HG03280 (cell line): Measurements from ENCODE around the gene PSMF1.
A peak's percentile ranks its signal among the peaks of the same experiment; 100 is the strongest.

ENCODE experiments used
- ATAC-seq: cut with Tn5 transposase; IDR thresholded peaks from one replicate; pipeline ENCODE4 v1.9.1; 2021; ENCODE audit warnings: mild to moderate bottlenecking, moderate library complexity; ENCODE audit not compliant: unreplicated experiment

Gene PSMF1, protein sequence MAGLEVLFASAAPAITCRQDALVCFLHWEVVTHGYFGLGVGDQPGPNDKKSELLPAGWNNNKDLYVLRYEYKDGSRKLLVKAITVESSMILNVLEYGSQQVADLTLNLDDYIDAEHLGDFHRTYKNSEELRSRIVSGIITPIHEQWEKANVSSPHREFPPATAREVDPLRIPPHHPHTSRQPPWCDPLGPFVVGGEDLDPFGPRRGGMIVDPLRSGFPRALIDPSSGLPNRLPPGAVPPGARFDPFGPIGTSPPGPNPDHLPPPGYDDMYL

GRCh38 chr20:1118336-1119127 lies at the start of gene PSMF1:
PSMF1 (plus strand) TSS chr20:1118602; CDS start chr20:1118774, 172 bp downstream.
- ATAC-seq, result peak; percentile 98

DNA sequence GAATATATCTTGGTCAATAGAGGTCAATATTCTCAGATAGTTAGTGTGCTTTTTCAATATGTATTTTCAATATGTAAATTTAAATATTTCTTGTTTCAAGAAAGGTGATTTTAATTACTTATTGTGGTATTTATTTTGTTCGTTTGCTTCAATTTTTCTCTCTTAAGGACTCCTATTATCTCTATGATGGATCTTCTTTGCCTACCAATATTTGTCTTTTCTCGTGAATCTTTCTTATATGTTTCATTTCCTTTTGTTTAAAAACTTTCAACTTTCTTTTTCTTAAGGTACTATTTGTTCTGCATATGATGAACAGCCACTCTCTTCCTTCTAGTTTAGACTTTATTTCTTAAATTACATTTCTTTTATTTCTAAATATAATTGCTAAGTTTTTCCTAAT lies 46.1 kb upstream of the PSMF1 start:
- no peak for ATAC-seq

- no peak for ATAC-seq
Observed at GRCh38 chr20:1075616-1076015, 42.8 kb upstream of the PSMF1 start.

DNA sequence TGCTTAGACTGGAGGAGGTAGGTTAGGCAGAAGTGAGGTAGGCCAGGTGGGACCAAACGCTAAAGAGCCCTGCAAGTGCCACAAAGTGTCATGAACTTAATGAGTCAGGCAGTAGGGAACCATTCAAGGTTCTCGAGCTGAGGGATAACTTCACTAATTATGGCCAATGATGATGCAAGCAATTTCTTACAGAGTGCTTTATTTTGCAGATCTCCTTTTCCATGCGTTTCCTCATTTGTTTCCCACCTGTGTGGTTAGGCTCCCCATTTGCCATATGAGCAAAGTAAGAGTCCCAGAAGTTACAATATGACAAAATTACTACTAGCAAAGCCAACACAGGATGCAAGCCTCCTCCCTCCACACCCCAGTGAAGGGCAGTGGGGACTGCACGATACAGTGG lies 36.5 kb upstream of the PSMF1 start:
- ATAC-seq, result no peak

GRCh38 chr20:1083431-1084080 lies 34.8 kb upstream of the PSMF1 start:
- ATAC-seq, result no peak

DNA sequence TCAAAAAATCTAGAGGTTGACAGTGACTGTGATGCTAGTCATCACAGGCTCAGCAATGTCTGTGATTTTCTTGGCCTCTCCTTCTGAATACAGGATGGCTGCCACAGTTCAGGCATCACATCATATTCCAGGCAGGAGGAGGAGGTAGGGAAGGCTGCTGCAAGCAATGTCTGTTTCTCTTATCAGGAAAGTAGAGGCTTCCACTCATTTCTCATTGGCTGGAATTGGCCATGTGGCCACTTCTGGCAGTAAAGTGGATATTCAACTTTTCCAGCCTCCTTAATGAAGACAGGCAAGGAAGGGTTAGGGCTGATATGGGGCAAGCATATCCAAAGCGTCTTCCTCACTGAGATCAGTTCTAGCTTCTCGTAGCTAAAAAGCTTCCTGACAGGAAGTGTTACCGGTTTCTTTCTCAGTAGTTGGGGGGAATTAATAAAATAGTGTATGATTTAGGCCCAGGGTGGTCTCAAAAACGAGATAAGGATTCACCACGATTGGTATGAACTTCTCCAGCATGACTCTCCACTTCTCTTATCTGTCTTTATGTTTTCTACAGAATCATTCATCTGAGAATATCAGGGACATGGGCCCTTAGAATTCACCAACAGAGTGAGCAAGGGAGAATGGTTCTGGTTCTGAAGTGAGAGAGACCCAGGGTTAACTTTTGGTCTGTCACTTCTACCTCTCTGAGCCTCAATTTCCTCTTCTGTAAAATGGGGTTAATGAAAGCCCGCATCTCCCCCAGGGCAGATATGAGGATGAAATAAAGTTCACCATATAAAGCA lies 32.7 kb upstream of the PSMF1 start:
- no peak for ATAC-seq

GRCh38 chr20:1086277-1087213 lies 31.9 kb upstream of the PSMF1 start:
- ATAC-seq, result no peak

- no peak for ATAC-seq
Observed at GRCh38 chr20:1087311-1087905, 31.0 kb upstream of the PSMF1 start.

GRCh38 chr20:1094751-1095150 lies 23.7 kb upstream of the PSMF1 start:
- no peak for ATAC-seq

DNA sequence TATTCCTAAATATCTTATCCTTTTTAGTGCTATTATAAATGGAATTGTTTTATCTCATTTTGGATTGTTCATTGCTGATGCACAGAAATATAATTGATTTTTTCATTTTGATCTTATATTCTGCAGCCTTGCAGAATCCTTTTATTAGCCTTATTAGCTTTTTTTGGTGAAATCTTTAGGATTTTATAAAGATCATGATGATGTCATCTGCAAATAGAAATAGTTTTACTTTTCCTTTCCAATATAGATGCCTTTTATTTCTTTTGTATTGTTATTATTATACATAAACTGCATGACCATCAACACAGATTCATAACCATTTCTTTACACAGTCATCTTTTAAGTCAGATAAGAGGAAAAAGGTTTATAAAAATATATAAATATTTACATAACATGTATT lies 16.9 kb upstream of the PSMF1 start:
- ATAC-seq, result no peak

- no peak for ATAC-seq
Observed at GRCh38 chr20:1102016-1102415, 16.4 kb upstream of the PSMF1 start.

DNA sequence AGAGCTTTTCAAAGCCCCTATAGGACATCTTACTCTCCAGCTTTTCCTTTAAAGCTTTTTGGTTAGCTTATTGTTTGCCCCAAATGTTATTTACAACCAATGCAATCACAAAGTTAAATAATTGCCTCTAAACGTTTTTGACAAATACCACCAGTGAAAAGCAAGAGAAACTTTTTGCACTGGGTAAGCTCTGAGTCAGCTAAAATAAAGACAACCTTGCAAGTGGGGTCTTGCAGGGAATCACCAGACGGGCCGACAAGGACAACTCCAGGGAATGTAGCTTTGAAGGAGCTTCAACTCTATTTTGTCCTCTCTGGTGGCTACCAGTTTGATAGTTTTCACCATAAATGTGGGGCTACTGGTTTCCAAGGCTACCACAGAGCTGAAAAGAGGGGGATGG lies 14.7 kb upstream of the PSMF1 start:
- ATAC-seq, result no peak

DNA sequence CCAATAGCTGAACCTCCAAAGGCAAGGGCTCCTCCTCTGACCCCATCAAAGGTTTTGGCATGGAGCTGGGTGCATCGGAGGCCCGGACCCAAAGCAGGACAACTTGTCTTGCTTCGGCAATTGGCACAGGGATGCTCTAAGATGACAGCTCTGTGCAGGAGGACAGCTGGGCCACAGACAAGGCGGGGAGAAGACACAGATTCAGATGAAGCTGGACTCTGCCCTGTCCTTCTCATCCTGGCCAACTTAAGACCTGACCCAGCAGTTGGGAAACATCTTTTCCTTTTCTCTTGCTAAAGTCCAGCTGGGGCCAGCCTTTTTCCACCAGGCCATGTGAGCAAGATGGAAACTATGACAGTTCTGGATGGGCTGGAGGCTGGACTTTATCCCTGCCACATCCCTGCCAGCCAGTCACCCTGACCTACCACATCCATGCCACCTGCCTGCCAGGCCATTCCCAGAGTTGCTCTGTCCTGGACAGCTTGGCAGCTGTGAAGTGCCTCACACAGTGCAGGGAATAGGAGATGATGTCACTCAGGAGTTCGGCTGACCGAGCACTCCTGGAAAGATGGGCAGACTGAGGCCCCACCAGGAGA lies 12.7 kb upstream of the PSMF1 start:
- no peak for ATAC-seq

DNA sequence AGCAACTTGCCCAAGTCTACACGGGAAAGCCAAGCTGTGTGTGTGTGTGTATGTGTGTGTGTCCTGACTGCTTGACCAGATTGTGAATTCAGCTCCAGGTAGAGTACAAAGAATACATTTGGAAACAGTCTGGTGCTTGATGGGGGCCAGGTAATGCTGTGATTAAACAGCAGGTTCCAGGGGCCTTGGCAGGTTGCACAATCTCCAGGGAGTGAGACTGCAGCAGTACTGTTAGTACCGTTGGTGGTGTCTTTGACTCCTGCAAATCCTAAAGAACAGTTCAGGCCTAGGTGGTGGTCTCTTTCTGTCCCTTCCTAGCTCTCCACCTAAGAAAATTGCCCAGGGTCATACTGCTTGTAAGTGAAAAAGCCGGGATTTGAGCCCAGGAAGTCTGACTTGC lies 11.2 kb upstream of the PSMF1 start:
- ATAC-seq, result no peak

GRCh38 chr20:1108437-1108920 lies 9.9 kb upstream of the PSMF1 start:
- no peak for ATAC-seq

- ATAC-seq, result no peak
Observed at GRCh38 chr20:1112908-1113307, 5.5 kb upstream of the PSMF1 start.

DNA sequence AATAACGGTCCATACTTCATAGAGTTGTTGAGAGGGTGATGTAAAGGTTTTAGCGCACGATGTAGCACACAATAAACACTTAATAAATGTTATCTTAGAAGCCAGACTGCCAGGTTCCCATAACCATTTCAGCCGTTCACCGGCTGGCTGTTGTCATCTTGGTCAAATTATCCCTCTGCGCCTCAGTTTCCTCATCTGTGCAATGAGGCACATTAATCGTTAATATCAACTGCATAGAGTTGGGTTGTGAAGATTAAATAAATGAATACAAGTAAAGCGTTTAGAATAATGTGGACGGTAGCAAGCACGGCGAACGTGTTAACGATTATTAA lies 432 bp upstream of the PSMF1 start:
- ATAC-seq, result no peak

- no peak for ATAC-seq
Observed at GRCh38 chr20:1119128-1119505, 715 bp downstream of the PSMF1 start.

- no peak for ATAC-seq
Observed at GRCh38 chr20:1119524-1119923, 1.1 kb downstream of the PSMF1 start.
